Smooth muscle cell (in vitro differentiated cells): Measurements from ENCODE around the gene SMIM35. TPM values are rescaled to one million over a fixed set of nuclear protein-coding genes. Genes with fewer than 3 reads are reported as not detected.

Source experiments
- DNase-seq: peaks from one replicate; lab custom pipeline; 2025; ENCODE audit not compliant: unreplicated experiment; lab: John Stamatoyannopoulos, UW
- H2AFZ ChIP-seq: fragments of 200-600 bp; sonication (generic); 2 replicates; pipeline ENCODE4 v1.6.0; 2016; ENCODE audit warnings: antibody characterized with exemption, low read depth, mild to moderate bottlenecking
- H3F3A ChIP-seq: fragments of 200-600 bp; sonication (generic); 2 replicates; pipeline ENCODE4 v1.6.0; 2017; ENCODE audit warnings: antibody characterized with exemption, low read depth
- H3K27ac ChIP-seq: fragments of 200-600 bp; sonication (generic); 2 replicates; pipeline ENCODE4 v1.5.1; 2016; ENCODE audit warnings: low read depth, mild to moderate bottlenecking
- H3K27me3 ChIP-seq: fragments of 200-600 bp; sonication (generic); 2 replicates; pipeline ENCODE4 v1.6.1; 2016; ENCODE audit warnings: low read depth, mild to moderate bottlenecking
- H3K36me3 ChIP-seq: fragments of 200-600 bp; sonication (generic); 2 replicates; pipeline ENCODE4 v1.5.1; 2016; ENCODE audit warnings: low read depth
- H3K4me1 ChIP-seq: fragments of 200-600 bp; sonication (generic); 2 replicates; pipeline ENCODE4 v1.5.1; 2016; ENCODE audit warnings: low read depth
- H3K4me2 ChIP-seq: fragments of 200-600 bp; sonication (generic); 2 replicates; pipeline ENCODE4 v1.6.0; 2016; ENCODE audit warnings: mild to moderate bottlenecking
- H3K4me3 ChIP-seq: fragments of 200-600 bp; sonication (generic); 2 replicates; pipeline ENCODE4 v1.5.1; 2016; ENCODE audit warnings: mild to moderate bottlenecking
- H3K79me2 ChIP-seq: fragments of 200-600 bp; sonication (generic); 2 replicates; pipeline ENCODE4 v1.6.0; 2016; ENCODE audit warnings: low read depth, mild to moderate bottlenecking
- H3K9ac ChIP-seq: fragments of 200-600 bp; sonication (generic); 2 replicates; pipeline ENCODE4 v1.6.0; 2016; ENCODE audit warnings: low read depth
- H3K9me3 ChIP-seq: fragments of 200-600 bp; sonication (generic); replicated peaks from 2 replicates; pipeline ENCODE4 v1.5.1; 2016; ENCODE audit warnings: low read depth
- H4K20me1 ChIP-seq: fragments of 200-600 bp; sonication (generic); 2 replicates; pipeline ENCODE4 v1.6.0; 2016; ENCODE audit warnings: low read depth
- WGBS: methylation state at CpG from one replicate; pipeline ENCODE4 v1.1.7; 2016; ENCODE audit warnings: low lambda C conversion rate; 5-methylcytosine and 5-hydroxymethylcytosine counted together
- polyA plus RNA-seq: library from polyadenylated mRNA; unstranded; fragments of >200 nt; fragmentation: Nextera tagmentation; extraction: Ambion mirVana; gene quantifications from 2 replicates; pipeline ENCODE4 v1.2.1, GENCODE V29; 2016
- total RNA-seq: library from RNA; depleted of rRNA; stranded (reverse); fragments of >200 nt; gene quantifications from 2 replicates; pipeline ENCODE4 v1.2.3, GENCODE V29; 2014
- TF ChIP-seq, protein P1 (sequence below): fragments of 200-600 bp; sonication (generic); IDR thresholded peaks from 2 replicates; pipeline ENCODE4 v1.5.1; 2017; ENCODE audit warnings: borderline replicate concordance, mild to moderate bottlenecking, antibody characterized with exemption; ENCODE audit not compliant: insufficient read depth, poor library complexity, severe bottlenecking

The SMIM35 gene
- total and polyA plus RNA-seq, 2 experiments from 2014 or later: not detected

GRCh38 chr11:118014022-118014421 is 72.7 kb downstream of the SMIM35 start:
- no peak for DNase-seq
- Histone ChIP-seq H3K79me2 (no peaks in the 10 kb centered on the region), H3K9ac (no peak overlapping the region), H3K36me3 (no peaks in the 10 kb centered on the region), H3K27ac (no peak overlapping the region), H4K20me1 (no peaks in the 10 kb centered on the region), H3K4me3 (no peak overlapping the region), H2AFZ (no peak overlapping the region), H3K4me2 (no peak overlapping the region), H3K9me3 (no peaks in the 10 kb centered on the region), H3K4me1 (no peaks in the 10 kb centered on the region), H3F3A (no peaks in the 10 kb centered on the region), H3K27me3 (peaks cover 5% of the 10 kb centered on the region)
- WGBS: 94% methylated on average over 3 of the region's 3 CpGs
- TF ChIP-seq, protein P1, sequence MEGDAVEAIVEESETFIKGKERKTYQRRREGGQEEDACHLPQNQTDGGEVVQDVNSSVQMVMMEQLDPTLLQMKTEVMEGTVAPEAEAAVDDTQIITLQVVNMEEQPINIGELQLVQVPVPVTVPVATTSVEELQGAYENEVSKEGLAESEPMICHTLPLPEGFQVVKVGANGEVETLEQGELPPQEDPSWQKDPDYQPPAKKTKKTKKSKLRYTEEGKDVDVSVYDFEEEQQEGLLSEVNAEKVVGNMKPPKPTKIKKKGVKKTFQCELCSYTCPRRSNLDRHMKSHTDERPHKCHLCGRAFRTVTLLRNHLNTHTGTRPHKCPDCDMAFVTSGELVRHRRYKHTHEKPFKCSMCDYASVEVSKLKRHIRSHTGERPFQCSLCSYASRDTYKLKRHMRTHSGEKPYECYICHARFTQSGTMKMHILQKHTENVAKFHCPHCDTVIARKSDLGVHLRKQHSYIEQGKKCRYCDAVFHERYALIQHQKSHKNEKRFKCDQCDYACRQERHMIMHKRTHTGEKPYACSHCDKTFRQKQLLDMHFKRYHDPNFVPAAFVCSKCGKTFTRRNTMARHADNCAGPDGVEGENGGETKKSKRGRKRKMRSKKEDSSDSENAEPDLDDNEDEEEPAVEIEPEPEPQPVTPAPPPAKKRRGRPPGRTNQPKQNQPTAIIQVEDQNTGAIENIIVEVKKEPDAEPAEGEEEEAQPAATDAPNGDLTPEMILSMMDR: no peak

DNA sequence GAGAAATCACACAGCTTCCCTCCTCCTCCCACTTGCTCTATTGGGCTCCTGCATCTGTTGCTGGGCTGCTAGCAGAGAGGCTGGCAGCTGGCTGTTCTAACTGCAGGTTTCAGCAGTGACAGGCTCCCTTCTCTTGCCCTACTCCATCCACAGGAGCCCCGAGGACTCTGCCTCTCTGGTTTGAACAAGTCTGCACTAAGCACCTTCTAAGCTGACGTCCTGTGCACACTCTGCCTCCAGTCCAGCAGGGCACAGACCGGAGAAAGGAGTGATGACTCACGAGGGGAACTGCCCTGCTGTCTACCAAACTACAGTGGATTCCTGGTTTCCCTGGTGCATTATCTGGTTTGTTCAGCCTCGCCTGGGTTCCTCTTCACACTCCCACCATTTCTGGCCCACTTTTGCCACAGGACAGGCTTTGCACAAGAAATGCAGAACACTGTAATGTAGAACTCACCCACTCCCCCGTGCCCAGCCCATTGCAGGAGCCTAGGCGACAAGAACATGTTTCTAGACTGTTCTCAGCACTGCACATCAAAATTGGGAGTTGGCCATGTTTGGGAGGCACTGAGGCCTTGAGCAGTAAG is 74.6 kb downstream of the SMIM35 start:
- Histone ChIP-seq H3K27me3 (peaks cover 9% of the 10 kb centered on the region), H3K9me3 (no peaks in the 10 kb centered on the region), H2AFZ (peak overlapping the region; percentile 1), H3F3A (no peaks in the 10 kb centered on the region), H3K36me3 (no peaks in the 10 kb centered on the region), H4K20me1 (no peaks in the 10 kb centered on the region), H3K79me2 (no peaks in the 10 kb centered on the region), H3K4me3 (no peak overlapping the region), H3K27ac (no peak overlapping the region), H3K4me2 (no peak overlapping the region), H3K4me1 (no peaks in the 10 kb centered on the region), H3K9ac (no peak overlapping the region)
- TF ChIP-seq, protein P1: no peak
- WGBS: 35% methylated on average over 7 of the region's 7 CpGs
- DNase-seq: no peak

- H3K4me1 ChIP-seq: no peaks in the 10 kb centered on the region
- no peak for DNase-seq
- 92% methylated on average over 21 of the region's 21 CpGs for WGBS
- TF ChIP-seq, protein P1: no peak
- H3K9me3 ChIP-seq: no peaks in the 10 kb centered on the region
- H3K4me2 ChIP-seq: no peak overlapping the region
- no peaks in the 10 kb centered on the region for H3F3A ChIP-seq
- H3K27ac ChIP-seq: no peak overlapping the region
- H3K79me2 ChIP-seq: no peaks in the 10 kb centered on the region
- H4K20me1 ChIP-seq: no peaks in the 10 kb centered on the region
- H3K4me3 ChIP-seq: no peak overlapping the region
- H3K27me3 ChIP-seq: peaks cover 9% of the 10 kb centered on the region
- no peaks in the 10 kb centered on the region for H3K36me3 ChIP-seq
- no peak overlapping the region for H3K9ac ChIP-seq
- H2AFZ ChIP-seq: no peak overlapping the region
Observed at GRCh38 chr11:118010738-118011461, 75.9 kb downstream of the SMIM35 start.
